ENCODE results near the gene SLC25A21.

DNA sequence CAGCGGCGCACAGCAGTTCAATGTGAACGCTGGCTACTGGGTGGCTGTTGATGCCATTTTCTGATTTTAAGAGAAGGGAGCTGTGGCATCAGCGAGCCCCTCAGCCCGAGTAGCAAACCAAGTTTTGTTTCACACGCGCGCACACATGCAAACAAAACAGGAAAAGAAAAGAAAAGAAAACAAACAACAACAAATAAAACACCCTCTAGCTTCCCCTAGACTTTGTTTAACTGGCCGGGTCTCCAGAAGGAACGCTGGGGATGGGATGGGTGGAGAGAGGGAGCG, 510.2 kb downstream of the SLC25A21 start:
- TF ChIP-seq, protein P1, sequence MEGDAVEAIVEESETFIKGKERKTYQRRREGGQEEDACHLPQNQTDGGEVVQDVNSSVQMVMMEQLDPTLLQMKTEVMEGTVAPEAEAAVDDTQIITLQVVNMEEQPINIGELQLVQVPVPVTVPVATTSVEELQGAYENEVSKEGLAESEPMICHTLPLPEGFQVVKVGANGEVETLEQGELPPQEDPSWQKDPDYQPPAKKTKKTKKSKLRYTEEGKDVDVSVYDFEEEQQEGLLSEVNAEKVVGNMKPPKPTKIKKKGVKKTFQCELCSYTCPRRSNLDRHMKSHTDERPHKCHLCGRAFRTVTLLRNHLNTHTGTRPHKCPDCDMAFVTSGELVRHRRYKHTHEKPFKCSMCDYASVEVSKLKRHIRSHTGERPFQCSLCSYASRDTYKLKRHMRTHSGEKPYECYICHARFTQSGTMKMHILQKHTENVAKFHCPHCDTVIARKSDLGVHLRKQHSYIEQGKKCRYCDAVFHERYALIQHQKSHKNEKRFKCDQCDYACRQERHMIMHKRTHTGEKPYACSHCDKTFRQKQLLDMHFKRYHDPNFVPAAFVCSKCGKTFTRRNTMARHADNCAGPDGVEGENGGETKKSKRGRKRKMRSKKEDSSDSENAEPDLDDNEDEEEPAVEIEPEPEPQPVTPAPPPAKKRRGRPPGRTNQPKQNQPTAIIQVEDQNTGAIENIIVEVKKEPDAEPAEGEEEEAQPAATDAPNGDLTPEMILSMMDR (IDR thresholded peaks at IDR 0.05) = no peak
- TF ChIP-seq, protein P2, sequence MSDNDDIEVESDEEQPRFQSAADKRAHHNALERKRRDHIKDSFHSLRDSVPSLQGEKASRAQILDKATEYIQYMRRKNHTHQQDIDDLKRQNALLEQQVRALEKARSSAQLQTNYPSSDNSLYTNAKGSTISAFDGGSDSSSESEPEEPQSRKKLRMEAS (IDR thresholded peaks at IDR 0.05) = no peak; the same call in 1 of the 2 replicates
- no peak for TF ChIP-seq SMC3 (IDR thresholded peaks at IDR 0.05)
- TF ChIP-seq RFX5 (IDR thresholded peaks at IDR 0.05) = no peak
- TF ChIP-seq TP53 (CRISPR knock-in tag; IDR thresholded peaks at IDR 0.05) = no peak
- TF ChIP-seq, protein P3, sequence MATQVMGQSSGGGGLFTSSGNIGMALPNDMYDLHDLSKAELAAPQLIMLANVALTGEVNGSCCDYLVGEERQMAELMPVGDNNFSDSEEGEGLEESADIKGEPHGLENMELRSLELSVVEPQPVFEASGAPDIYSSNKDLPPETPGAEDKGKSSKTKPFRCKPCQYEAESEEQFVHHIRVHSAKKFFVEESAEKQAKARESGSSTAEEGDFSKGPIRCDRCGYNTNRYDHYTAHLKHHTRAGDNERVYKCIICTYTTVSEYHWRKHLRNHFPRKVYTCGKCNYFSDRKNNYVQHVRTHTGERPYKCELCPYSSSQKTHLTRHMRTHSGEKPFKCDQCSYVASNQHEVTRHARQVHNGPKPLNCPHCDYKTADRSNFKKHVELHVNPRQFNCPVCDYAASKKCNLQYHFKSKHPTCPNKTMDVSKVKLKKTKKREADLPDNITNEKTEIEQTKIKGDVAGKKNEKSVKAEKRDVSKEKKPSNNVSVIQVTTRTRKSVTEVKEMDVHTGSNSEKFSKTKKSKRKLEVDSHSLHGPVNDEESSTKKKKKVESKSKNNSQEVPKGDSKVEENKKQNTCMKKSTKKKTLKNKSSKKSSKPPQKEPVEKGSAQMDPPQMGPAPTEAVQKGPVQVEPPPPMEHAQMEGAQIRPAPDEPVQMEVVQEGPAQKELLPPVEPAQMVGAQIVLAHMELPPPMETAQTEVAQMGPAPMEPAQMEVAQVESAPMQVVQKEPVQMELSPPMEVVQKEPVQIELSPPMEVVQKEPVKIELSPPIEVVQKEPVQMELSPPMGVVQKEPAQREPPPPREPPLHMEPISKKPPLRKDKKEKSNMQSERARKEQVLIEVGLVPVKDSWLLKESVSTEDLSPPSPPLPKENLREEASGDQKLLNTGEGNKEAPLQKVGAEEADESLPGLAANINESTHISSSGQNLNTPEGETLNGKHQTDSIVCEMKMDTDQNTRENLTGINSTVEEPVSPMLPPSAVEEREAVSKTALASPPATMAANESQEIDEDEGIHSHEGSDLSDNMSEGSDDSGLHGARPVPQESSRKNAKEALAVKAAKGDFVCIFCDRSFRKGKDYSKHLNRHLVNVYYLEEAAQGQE (IDR thresholded peaks at IDR 0.05) = no peak
- no peak for TF ChIP-seq JUNB (IDR thresholded peaks at IDR 0.05)
- no peak for TF ChIP-seq POLR2A (IDR thresholded peaks at IDR 0.05; ENCODE audit: low read length)
- TF ChIP-seq NR3C1 (IDR thresholded peaks at IDR 0.05) = no peak
- TF ChIP-seq MAFK (IDR thresholded peaks at IDR 0.05; ENCODE audit: partially characterized antibody) = no peak
- no peak for TF ChIP-seq RAD21 (conservative IDR thresholded peaks at IDR 0.05 in 1 of 2, IDR thresholded peaks at IDR 0.05 in 1 of 2)
- TF ChIP-seq EP300 (IDR thresholded peaks at IDR 0.05) = no peak
- TF ChIP-seq RNF2 (IDR thresholded peaks at IDR 0.05; ENCODE audit: borderline replicate concordance, low read depth) = no peak
